ENCODE results near the gene C3orf49. TPM values are rescaled to one million over a fixed set of nuclear protein-coding genes. Genes with fewer than 3 reads are reported as not detected.

Gene C3orf49
- polyA plus RNA-seq, 1 of the 3 experiments (the other 2 are of a cell fraction): not detected

DNA sequence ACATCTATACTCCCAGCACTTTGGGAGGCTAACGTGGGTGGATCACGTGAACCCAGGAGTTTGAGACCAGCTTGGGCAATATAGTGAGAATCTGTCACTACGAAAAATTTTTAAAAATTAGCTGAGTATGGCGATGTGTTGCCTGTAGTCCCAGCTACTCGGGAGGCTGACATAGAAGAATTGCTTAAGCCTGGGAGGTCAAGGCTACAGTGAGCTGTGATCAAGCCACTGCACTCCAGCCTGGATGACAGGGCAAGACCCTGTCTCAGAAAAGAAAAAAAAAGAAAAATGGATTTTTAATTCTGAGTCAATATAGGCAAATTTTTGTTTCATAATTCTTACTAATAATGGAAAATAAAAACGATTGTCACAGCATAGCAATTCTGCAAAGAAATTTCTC, 13.3 kb downstream of the C3orf49 start:
- Histone ChIP-seq H3K27me3 (ENCODE audit: insufficient read depth) (no peaks in the 10 kb centered on the region), H3K9me2 (no peaks in the 10 kb centered on the region), H3K4me3 (ENCODE audit: low read depth in 2 of 2, low read length in 1 of 2) (no peak overlapping the region), H3K4me1 (ENCODE audit: control insufficient read depth in 1 of 2, insufficient read depth in 2 of 2, low read depth in 1 of 2, low read length in 1 of 2) (no peaks in the 10 kb centered on the region), H3K79me2 (ENCODE audit: insufficient read depth) (no peaks in the 10 kb centered on the region), H3K36me3 (replicated peaks in 1 of 2; ENCODE audit: control insufficient read depth in 1 of 2, insufficient read depth in 2 of 2, low read length in 1 of 2) (peaks cover 54 to 76% of the 10 kb centered on the region in 2 experiments), H3K9ac (no peak overlapping the region), H2AFZ (ENCODE audit: low read depth) (no peak overlapping the region), H4K20me1 (ENCODE audit: insufficient read depth) (no peaks in the 10 kb centered on the region), H3K4me2 (no peak overlapping the region), H3K9me3 (no peaks in the 10 kb centered on the region), H3K27ac (ENCODE audit: low read depth in 2 of 2, low read length in 1 of 2) (no peak overlapping the region), H3F3A (replicated peaks; ENCODE audit: insufficient read depth) (no peaks in the 10 kb centered on the region)
- CTCF ChIA-PET: interaction anchor here (1.0 to 7.2 kb wide), 2 partner anchors 14 to 170 kb away, joined by 3 to 38 read pairs; partner anchors contain the start of gene C3orf49
- DNase-seq: no peak
- TF ChIP-seq SMC3 (IDR thresholded peaks at IDR 0.05; ENCODE audit: low read depth, low read length) (no peak), GATA2 (CRISPR knock-in tag; IDR thresholded peaks at IDR 0.05) (no peak), EZH2phosphoT487 (IDR thresholded peaks at IDR 0.05; ENCODE audit: borderline replicate concordance, low read depth) (no peak), ELF1 (IDR thresholded peaks at IDR 0.05) (no peak), USF1 (IDR thresholded peaks at IDR 0.05; ENCODE audit: borderline replicate concordance, low read depth) (no peak), POLR2AphosphoS5 (IDR thresholded peaks at IDR 0.05; ENCODE audit: low read depth, low read length) (no peak), TAF1 (IDR thresholded peaks at IDR 0.05; ENCODE audit: borderline replicate concordance, low read depth, low read length) (no peak), TEAD4 (IDR thresholded peaks at IDR 0.05; ENCODE audit: borderline replicate concordance, insufficient read depth) (no peak), RFX5 (IDR thresholded peaks at IDR 0.05; ENCODE audit: low read length) (no peak), CHD2 (IDR thresholded peaks at IDR 0.05; ENCODE audit: low read length, partially characterized antibody) (no peak)
- TF ChIP-seq, protein P1, sequence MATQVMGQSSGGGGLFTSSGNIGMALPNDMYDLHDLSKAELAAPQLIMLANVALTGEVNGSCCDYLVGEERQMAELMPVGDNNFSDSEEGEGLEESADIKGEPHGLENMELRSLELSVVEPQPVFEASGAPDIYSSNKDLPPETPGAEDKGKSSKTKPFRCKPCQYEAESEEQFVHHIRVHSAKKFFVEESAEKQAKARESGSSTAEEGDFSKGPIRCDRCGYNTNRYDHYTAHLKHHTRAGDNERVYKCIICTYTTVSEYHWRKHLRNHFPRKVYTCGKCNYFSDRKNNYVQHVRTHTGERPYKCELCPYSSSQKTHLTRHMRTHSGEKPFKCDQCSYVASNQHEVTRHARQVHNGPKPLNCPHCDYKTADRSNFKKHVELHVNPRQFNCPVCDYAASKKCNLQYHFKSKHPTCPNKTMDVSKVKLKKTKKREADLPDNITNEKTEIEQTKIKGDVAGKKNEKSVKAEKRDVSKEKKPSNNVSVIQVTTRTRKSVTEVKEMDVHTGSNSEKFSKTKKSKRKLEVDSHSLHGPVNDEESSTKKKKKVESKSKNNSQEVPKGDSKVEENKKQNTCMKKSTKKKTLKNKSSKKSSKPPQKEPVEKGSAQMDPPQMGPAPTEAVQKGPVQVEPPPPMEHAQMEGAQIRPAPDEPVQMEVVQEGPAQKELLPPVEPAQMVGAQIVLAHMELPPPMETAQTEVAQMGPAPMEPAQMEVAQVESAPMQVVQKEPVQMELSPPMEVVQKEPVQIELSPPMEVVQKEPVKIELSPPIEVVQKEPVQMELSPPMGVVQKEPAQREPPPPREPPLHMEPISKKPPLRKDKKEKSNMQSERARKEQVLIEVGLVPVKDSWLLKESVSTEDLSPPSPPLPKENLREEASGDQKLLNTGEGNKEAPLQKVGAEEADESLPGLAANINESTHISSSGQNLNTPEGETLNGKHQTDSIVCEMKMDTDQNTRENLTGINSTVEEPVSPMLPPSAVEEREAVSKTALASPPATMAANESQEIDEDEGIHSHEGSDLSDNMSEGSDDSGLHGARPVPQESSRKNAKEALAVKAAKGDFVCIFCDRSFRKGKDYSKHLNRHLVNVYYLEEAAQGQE (IDR thresholded peaks at IDR 0.05; ENCODE audit: low read depth, low read length): no peak
- TF ChIP-seq, protein P2, sequence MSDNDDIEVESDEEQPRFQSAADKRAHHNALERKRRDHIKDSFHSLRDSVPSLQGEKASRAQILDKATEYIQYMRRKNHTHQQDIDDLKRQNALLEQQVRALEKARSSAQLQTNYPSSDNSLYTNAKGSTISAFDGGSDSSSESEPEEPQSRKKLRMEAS (IDR thresholded peaks at IDR 0.05; ENCODE audit: low read depth): no peak
- 93% methylated on average over 6 of the region's 6 CpGs for WGBS (ENCODE audit: low lambda C conversion rate)
- POLR2A ChIA-PET: no interaction called here

DNA sequence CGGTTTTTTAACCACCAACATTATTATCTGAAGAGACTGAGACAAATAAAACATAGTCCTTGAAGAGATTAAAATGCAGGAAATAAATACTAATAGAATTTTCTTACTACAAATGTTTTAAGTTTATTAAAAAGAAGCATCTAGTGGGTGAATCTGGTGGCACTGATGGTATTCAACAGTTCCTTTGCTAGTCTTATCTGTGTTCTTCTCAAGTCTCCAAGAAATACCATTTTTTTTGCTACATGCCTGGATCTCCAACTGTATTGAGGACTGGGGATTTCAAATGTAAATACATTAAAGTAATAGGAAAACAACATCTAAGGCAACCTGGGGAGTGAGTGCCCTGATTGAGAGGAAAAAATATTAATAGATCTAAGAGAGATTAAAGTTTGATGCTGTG, 22.6 kb downstream of the C3orf49 start:
- WGBS (ENCODE audit: low lambda C conversion rate): 2% methylated on average over 1 of the region's 1 CpG
- TF ChIP-seq CHD2 (IDR thresholded peaks at IDR 0.05; ENCODE audit: low read length, partially characterized antibody): no peak
- TF ChIP-seq GABPA (IDR thresholded peaks at IDR 0.05; ENCODE audit: low read depth): no peak
- TF ChIP-seq FOSL2 (IDR thresholded peaks at IDR 0.05; ENCODE audit: borderline replicate concordance, low read depth): no peak
- no peak for TF ChIP-seq ZBTB33 (IDR thresholded peaks at IDR 0.05; ENCODE audit: borderline replicate concordance, low read depth)
- no peak for TF ChIP-seq TEAD4 (IDR thresholded peaks at IDR 0.05; ENCODE audit: borderline replicate concordance, insufficient read depth)
- TF ChIP-seq POLR2AphosphoS5 (IDR thresholded peaks at IDR 0.05; ENCODE audit: low read depth, low read length): no peak
- no peak for TF ChIP-seq FOXM1 (IDR thresholded peaks at IDR 0.05; ENCODE audit: low read depth)
- TF ChIP-seq FOXJ3 (CRISPR knock-in tag; IDR thresholded peaks at IDR 0.05): no peak
- TF ChIP-seq TAF1 (IDR thresholded peaks at IDR 0.05; ENCODE audit: borderline replicate concordance, low read depth, low read length): no peak
- no peak for TF ChIP-seq RAD21 (IDR thresholded peaks at IDR 0.05; ENCODE audit: low read length)
- no peak for TF ChIP-seq SMC3 (IDR thresholded peaks at IDR 0.05; ENCODE audit: low read depth, low read length)
- TF ChIP-seq GATA2 (CRISPR knock-in tag; IDR thresholded peaks at IDR 0.05): no peak
- no peak for TF ChIP-seq YY1 (IDR thresholded peaks at IDR 0.05; ENCODE audit: low read depth)
- H3K4me2 ChIP-seq: no peak overlapping the region
- no peak for DNase-seq
- ChIA-PET CTCF (interaction anchor here (0.7 to 1.0 kb wide), 2 partner anchors 492 to 1083 kb away, joined by 3 to 5 read pairs; no protein-coding TSS in a partner anchor), POLR2A (no interaction called here)
- no peak overlapping the region for H3K9ac ChIP-seq
- H3K27ac ChIP-seq (ENCODE audit: low read depth in 2 of 2, low read length in 1 of 2): no peak overlapping the region
- H3K9me3 ChIP-seq: no peaks in the 10 kb centered on the region
- H3K4me1 ChIP-seq (ENCODE audit: control insufficient read depth in 1 of 2, insufficient read depth in 2 of 2, low read depth in 1 of 2, low read length in 1 of 2): no peaks in the 10 kb centered on the region; a peak in 1 of 4 replicates
- no peaks in the 10 kb centered on the region for H3K27me3 ChIP-seq (ENCODE audit: insufficient read depth)
- peaks cover 31% of the 10 kb centered on the region; the same call in 1 of the 2 replicates for H3K79me2 ChIP-seq (ENCODE audit: insufficient read depth)
- H3K36me3 ChIP-seq (replicated peaks in 1 of 2; ENCODE audit: control insufficient read depth in 1 of 2, insufficient read depth in 2 of 2, low read length in 1 of 2): peaks cover 11 to 15% of the 10 kb centered on the region in 2 experiments
- no peaks in the 10 kb centered on the region for H3F3A ChIP-seq (replicated peaks; ENCODE audit: insufficient read depth)
- H4K20me1 ChIP-seq (ENCODE audit: insufficient read depth): no peaks in the 10 kb centered on the region
- H3K9me2 ChIP-seq: no peaks in the 10 kb centered on the region
- no peak overlapping the region for H3K4me3 ChIP-seq (ENCODE audit: low read depth in 2 of 2, low read length in 1 of 2)
- H2AFZ ChIP-seq (ENCODE audit: low read depth): no peak overlapping the region

All from SK-N-SH (cell line).